HCT116 (cell line): ENCODE data around the gene ARID5B.

Source experiments
- CTCF ChIP-seq, 3 experiments: fragments of 200-600 bp in 1 of 3; sonication (generic) in 1 of 3; IDR thresholded peaks in 2 of 3; conservative IDR thresholded peaks in 1 of 3; 2 replicates each; pipeline ENCODE4 v1.5.1; 2012 to 2017; ENCODE audit warnings: low read depth in 2 of 3, low read length in 2 of 3, antibody characterized with exemption in 1 of 3, borderline replicate concordance in 1 of 3, control low read depth in 1 of 3, mild to moderate bottlenecking in 1 of 3, mixed read lengths in 1 of 3, mixed run types in 1 of 3, moderate library complexity in 1 of 3; ENCODE audit not compliant: insufficient read depth in 1 of 3
- EGR1 ChIP-seq: IDR thresholded peaks from 2 replicates; pipeline ENCODE4 v1.6.1; 2012; ENCODE audit warnings: low read depth
- YY1 ChIP-seq: IDR thresholded peaks from 2 replicates; pipeline ENCODE4 v1.6.1; 2011; ENCODE audit warnings: low read length, low read depth, moderate library complexity, mild to moderate bottlenecking; ENCODE audit not compliant: insufficient replicate concordance; ENCODE audit errors: extremely low read depth

- TF ChIP-seq EGR1 (no peak), YY1 (no peak), CTCF (IDR thresholded peaks at IDR 0.05 in 2 of 3, conservative IDR thresholded peaks at IDR 0.05 in 1 of 3; ENCODE audit: borderline replicate concordance in 1 of 3, insufficient read depth in 1 of 3, low read depth in 2 of 3, low read length in 2 of 3) (no peak)
Observed at GRCh38 chr10:62057359-62057758, 155.9 kb downstream of the ARID5B start.
